Middle frontal gyrus (tissue), 1 donor: ENCODE measurements around the gene KLF15.

Experiments
- DNase-seq: peaks from one replicate; pipeline ENCODE4 v3.0.0-alpha.2; 2015; ENCODE audit warnings: low spot score; ENCODE audit errors: extremely low spot score

KLF15 gene

GRCh38 chr3:126306888-126307482 is 50.2 kb downstream of the KLF15 start:
- DNase-seq: no peak

- no peak for DNase-seq
Measured at GRCh38 chr3:126306397-126306796, 50.8 kb downstream of the KLF15 start.

GRCh38 chr3:126305427-126305826 is 51.8 kb downstream of the KLF15 start:
- no peak for DNase-seq

GRCh38 chr3:126304704-126305103 is 52.5 kb downstream of the KLF15 start:
- DNase-seq: no peak

GRCh38 chr3:126304291-126304690 is 52.9 kb downstream of the KLF15 start:
- no peak for DNase-seq

GRCh38 chr3:126303272-126303671 is 53.9 kb downstream of the KLF15 start:
- no peak for DNase-seq

- no peak for DNase-seq
Measured at GRCh38 chr3:126300761-126301481, 56.3 kb downstream of the KLF15 start.

- DNase-seq: no peak
Measured at GRCh38 chr3:126300001-126300760, 57.0 kb downstream of the KLF15 start.

- no peak for DNase-seq
Measured at GRCh38 chr3:126295407-126295939, 61.7 kb downstream of the KLF15 start.

GRCh38 chr3:126294211-126294808 is 62.9 kb downstream of the KLF15 start:
- DNase-seq: no peak

- DNase-seq: no peak
Measured at GRCh38 chr3:126293370-126294082, 63.7 kb downstream of the KLF15 start.
